ENCODE data around the gene TFIP11. TPM values are rescaled to one million over a fixed set of nuclear protein-coding genes. Genes with fewer than 3 reads are reported as not detected.

The TFIP11 gene
- total RNA-seq, 1 donor from 2014 or later, result 23.1 TPM

DNA sequence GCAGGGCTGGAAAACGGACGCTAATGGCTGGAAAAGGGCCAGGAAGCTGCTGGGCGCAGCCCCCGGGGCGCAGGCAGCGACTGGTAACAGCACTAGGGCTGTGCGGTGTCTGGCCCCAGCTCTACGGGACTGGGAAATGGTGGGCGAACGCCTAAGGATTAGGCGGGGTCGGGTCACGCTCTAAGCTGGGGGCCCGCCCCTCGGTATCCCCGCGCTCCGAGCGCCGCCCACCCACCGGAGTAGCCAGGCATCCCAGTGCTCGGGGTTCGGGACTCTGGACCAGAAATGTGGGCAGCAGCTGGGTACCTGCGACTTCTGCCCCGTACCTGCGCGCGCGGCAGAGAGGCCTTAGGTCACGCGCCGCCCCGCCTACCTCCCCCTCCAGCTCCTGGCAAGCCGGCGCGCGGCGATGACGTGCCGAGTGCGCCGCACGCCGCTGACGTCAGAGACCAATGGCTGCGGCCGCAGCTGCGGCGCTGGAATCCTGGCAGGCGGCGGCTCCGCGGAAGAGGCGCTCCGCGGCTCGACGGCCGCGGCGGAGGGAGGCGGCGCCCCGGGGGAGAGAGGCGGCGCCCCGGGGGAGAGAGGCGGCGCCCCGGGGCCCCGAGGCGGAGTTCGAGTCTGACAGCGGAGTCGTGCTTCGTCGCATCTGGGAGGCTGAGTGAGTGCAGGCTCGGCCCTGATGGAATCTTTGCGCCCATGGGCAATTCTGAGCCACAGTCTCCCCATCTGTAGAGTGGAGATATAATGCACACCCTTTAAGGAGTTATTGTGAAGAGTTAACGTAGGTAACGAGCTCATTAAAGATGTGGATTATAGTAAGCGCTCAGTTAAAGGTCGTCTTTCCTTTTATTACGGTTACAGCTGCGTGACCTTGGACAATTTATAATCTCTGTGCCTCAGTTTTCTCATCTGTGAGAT lies 28.6 kb downstream of the TFIP11 start, which contains the start of the genes HPS4 and SRRD:
Gene HPS4, minus strand, starts transcription at position 345 of the 921 bp plus-strand sequence. CDS start 2,021 bp downstream, outside the sequence.
Gene SRRD, plus strand, starts transcription at position 439 of the 921 bp plus-strand sequence. Its CDS starts 14 bp downstream, at position 453.
- Histone ChIP-seq H3K4me3 (peak within 1 kb of the TSS; percentile 68 to 99), H3K27ac (peak within 1 kb of the TSS; percentile 98), H3K36me3 (peaks cover 0 to 19% of the 10 kb centered on the region in 2 donors), H3K27me3 (no peaks in the 10 kb centered on the region), H3K9me3 (no peaks in the 10 kb centered on the region), H3K4me1 (peaks cover 67% of the 10 kb centered on the region)
- no peak for DNase-seq (ENCODE audit: extremely low spot score in 2 of 2)
- TF ChIP-seq, protein P1, sequence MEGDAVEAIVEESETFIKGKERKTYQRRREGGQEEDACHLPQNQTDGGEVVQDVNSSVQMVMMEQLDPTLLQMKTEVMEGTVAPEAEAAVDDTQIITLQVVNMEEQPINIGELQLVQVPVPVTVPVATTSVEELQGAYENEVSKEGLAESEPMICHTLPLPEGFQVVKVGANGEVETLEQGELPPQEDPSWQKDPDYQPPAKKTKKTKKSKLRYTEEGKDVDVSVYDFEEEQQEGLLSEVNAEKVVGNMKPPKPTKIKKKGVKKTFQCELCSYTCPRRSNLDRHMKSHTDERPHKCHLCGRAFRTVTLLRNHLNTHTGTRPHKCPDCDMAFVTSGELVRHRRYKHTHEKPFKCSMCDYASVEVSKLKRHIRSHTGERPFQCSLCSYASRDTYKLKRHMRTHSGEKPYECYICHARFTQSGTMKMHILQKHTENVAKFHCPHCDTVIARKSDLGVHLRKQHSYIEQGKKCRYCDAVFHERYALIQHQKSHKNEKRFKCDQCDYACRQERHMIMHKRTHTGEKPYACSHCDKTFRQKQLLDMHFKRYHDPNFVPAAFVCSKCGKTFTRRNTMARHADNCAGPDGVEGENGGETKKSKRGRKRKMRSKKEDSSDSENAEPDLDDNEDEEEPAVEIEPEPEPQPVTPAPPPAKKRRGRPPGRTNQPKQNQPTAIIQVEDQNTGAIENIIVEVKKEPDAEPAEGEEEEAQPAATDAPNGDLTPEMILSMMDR (IDR thresholded peaks at IDR 0.05), result peak in 1 of 3 experiments; percentile 28
- TF ChIP-seq POLR2AphosphoS5 (IDR thresholded peaks at IDR 0.05; ENCODE audit: insufficient read depth in 1 of 2, low read depth in 1 of 2), result peak; percentile 75 to 95
- TF ChIP-seq POLR2A (IDR thresholded peaks at IDR 0.05), result peak in 1 of 2 donors; percentile 84
- intact Hi-C loops (cut with DNase I), result no loop called here

DNA sequence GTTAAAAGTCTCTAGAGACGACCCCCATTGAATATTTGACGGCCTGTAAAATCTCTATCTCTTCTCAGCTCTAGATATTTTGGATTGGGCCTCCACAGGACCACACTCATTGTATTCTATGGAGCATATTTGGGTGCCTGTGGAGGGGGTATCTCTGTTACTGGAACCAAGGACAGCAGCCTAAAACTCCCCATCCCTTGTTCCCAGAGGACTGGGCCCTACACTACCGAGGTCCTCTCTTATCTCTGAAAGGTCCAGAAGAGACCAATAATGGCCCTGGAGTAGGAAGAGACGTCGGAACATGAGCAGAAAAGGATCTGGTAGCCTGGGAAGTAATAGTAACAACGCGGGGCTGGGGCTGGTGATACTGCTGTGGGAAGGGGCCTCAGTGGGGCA lies 29.2 kb downstream of the TFIP11 start:
- TF ChIP-seq POLR2A (IDR thresholded peaks at IDR 0.05), result no peak
- TF ChIP-seq, protein P1 (IDR thresholded peaks at IDR 0.05), result no peak
- no peak for TF ChIP-seq POLR2AphosphoS5 (IDR thresholded peaks at IDR 0.05; ENCODE audit: insufficient read depth in 1 of 2, low read depth in 1 of 2)
- Histone ChIP-seq H3K27me3 (no peaks in the 10 kb centered on the region), H3K4me1 (peaks cover 69% of the 10 kb centered on the region), H3K27ac (peak overlapping the region; percentile 98), H3K36me3 (peaks cover 0 to 12% of the 10 kb centered on the region in 2 donors), H3K4me3 (peak overlapping the region; percentile 68 to 99), H3K9me3 (no peaks in the 10 kb centered on the region)
- intact Hi-C loops (cut with DNase I), result no loop called here
- DNase-seq (ENCODE audit: extremely low spot score in 2 of 2), result no peak

DNA sequence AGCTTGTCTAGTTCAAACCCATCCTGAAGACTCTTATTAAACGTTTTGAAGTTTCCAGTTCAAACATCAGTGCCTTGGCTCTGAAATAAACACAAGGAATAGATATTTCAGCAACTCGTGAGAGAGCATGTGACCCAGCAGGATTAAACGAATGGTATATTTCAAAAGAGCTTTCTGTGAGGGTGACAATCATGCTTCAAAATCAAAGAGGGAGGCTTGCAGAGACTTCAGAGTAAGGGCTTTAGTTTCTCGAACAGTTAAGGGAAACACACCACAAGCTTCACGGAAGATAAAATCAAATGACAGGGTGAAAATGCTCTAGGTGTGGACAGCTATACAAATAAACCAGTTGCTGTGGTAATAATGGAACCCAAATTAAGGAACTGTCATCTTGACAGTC lies 30.1 kb downstream of the TFIP11 start:
- Histone ChIP-seq H3K9me3 (no peaks in the 10 kb centered on the region), H3K4me3 (peak overlapping the region in 1 of 2 donors; percentile 99), H3K36me3 (peaks cover 0 to 11% of the 10 kb centered on the region in 2 donors), H3K4me1 (peaks cover 69% of the 10 kb centered on the region), H3K27me3 (no peaks in the 10 kb centered on the region), H3K27ac (no peak overlapping the region)
- TF ChIP-seq POLR2AphosphoS5 (IDR thresholded peaks at IDR 0.05; ENCODE audit: insufficient read depth in 1 of 2, low read depth in 1 of 2) (no peak), POLR2A (IDR thresholded peaks at IDR 0.05) (no peak)
- TF ChIP-seq, protein P1 (IDR thresholded peaks at IDR 0.05), result no peak
- no peak for DNase-seq (ENCODE audit: extremely low spot score in 2 of 2)
- intact Hi-C loops (cut with DNase I), result no loop called here

DNA sequence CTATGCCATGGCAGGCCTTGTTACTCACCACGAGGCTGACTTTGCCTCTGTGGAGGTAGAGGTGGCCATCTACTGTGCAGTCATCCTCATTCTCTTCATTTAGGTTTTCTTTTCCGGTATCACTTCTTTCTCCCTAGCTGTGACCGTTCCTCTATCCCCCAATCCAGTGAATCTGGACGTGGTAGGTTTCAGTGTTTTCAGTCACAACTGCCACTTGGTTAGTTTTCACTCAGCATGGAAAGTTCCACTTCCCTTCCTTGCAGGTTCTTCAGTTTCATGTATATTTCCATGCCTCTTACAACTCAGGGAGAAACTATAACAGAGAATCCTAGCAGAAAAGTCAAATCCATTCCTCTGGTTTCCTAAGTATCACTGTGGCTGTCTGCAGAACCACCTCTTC lies 30.6 kb downstream of the TFIP11 start:
- Histone ChIP-seq H3K4me1 (peaks cover 69% of the 10 kb centered on the region), H3K36me3 (peaks cover 0 to 12% of the 10 kb centered on the region in 2 donors), H3K4me3 (no peak overlapping the region), H3K27ac (no peak overlapping the region), H3K9me3 (no peaks in the 10 kb centered on the region), H3K27me3 (no peaks in the 10 kb centered on the region)
- intact Hi-C loops (cut with DNase I), result no loop called here
- no peak for TF ChIP-seq POLR2A (IDR thresholded peaks at IDR 0.05)
- no peak for TF ChIP-seq POLR2AphosphoS5 (IDR thresholded peaks at IDR 0.05; ENCODE audit: insufficient read depth in 1 of 2, low read depth in 1 of 2)
- TF ChIP-seq, protein P1 (IDR thresholded peaks at IDR 0.05), result no peak
- no peak for DNase-seq (ENCODE audit: extremely low spot score in 2 of 2)

All from vagina (tissue), 2 donors.